PC-3 (cell line): ENCODE results near the gene TBC1D24. TPM values are rescaled to one million over a fixed set of nuclear protein-coding genes. Genes with fewer than 3 reads are reported as not detected.
A peak's percentile ranks its signal among the peaks of the same experiment; 100 is the strongest.

Experiments used
- ATAC-seq: fragments of 200-7000 bp; cut with Tn5 transposase; 2 replicates; pipeline ENCODE4 v1.9.1; 2020; ENCODE audit warnings: mild to moderate bottlenecking, moderate library complexity
- BruUV-seq: library from RNA; stranded (reverse); fragments of 400-500 nt; replicated peaks from 2 replicates; lab custom pipeline; 2021; lab: Mats Ljungman, UMichigan
- CTCF ChIA-PET: fragments of 300-600 bp; sonication (Branson Sonifier 250); formaldehyde crosslinking; loops from one replicate; lab custom pipeline; 2022; ENCODE audit warnings: antibody characterized with exemption; lab: Charles Lee
- POLR2A ChIA-PET: fragments of 300-600 bp; sonication (Branson Sonifier 250); formaldehyde crosslinking; loops from one replicate; lab custom pipeline; 2022; ENCODE audit warnings: antibody characterized with exemption; ENCODE audit not compliant: unreplicated experiment; lab: Charles Lee
- DNase-seq: peaks from one replicate; pipeline ENCODE4 v3.0.0-alpha.2; 2015
- H2AFZ ChIP-seq: fragments of 300-600 bp; sonication (generic); 2 replicates; pipeline ENCODE4 v1.6.0; 2016; ENCODE audit warnings: antibody characterized with exemption, low read length
- H3F3A ChIP-seq: fragments of 300-600 bp; sonication (generic); one replicate; pipeline ENCODE4 v1.6.0; 2017; ENCODE audit warnings: antibody characterized with exemption, low read length, control low read depth, mild to moderate bottlenecking; ENCODE audit not compliant: unreplicated experiment
- H3K27ac ChIP-seq: fragments of 300-600 bp; sonication (generic); 2 replicates; pipeline ENCODE4 v1.5.1; 2016; ENCODE audit warnings: mild to moderate bottlenecking, low read length
- H3K27me3 ChIP-seq: fragments of 300-600 bp; sonication (generic); 2 replicates; pipeline ENCODE4 v1.6.1; 2016; ENCODE audit warnings: low read length, mixed read lengths
- H3K36me3 ChIP-seq: fragments of 300-600 bp; sonication (generic); 2 replicates; pipeline ENCODE4 v1.6.1; 2016; ENCODE audit warnings: low read depth, mixed run types, low read length, mixed read lengths
- H3K4me1 ChIP-seq: fragments of 300-600 bp; sonication (generic); 2 replicates; pipeline ENCODE4 v1.5.1; 2016; ENCODE audit warnings: low read length; ENCODE audit not compliant: insufficient read depth
- H3K4me2 ChIP-seq: fragments of 300-600 bp; sonication (generic); 2 replicates; pipeline ENCODE4 v1.6.0; 2016; ENCODE audit warnings: low read length
- H3K4me3 ChIP-seq: fragments of 300-600 bp; sonication (generic); 2 replicates; pipeline ENCODE4 v1.5.1; 2016; ENCODE audit warnings: mild to moderate bottlenecking, low read length, mixed read lengths
- H3K79me2 ChIP-seq: fragments of 300-600 bp; sonication (generic); 2 replicates; pipeline ENCODE4 v1.6.1; 2017; ENCODE audit warnings: low read length, mixed read lengths
- H3K9ac ChIP-seq: fragments of 300-600 bp; sonication (generic); 2 replicates; pipeline ENCODE4 v1.6.0; 2016; ENCODE audit warnings: mild to moderate bottlenecking, low read length
- H3K9me2 ChIP-seq: fragments of 300-600 bp; sonication (generic); replicated peaks from 2 replicates; pipeline ENCODE4 v1.6.1; 2016; ENCODE audit warnings: mixed run types, low read length, mixed read lengths
- H3K9me3 ChIP-seq: fragments of 300-600 bp; sonication (generic); 2 replicates; pipeline ENCODE4 v1.6.1; 2016; ENCODE audit warnings: low read length, mixed read lengths
- H4K20me1 ChIP-seq: fragments of 300-600 bp; sonication (generic); 2 replicates; pipeline ENCODE4 v1.6.1; 2016; ENCODE audit warnings: low read length, mixed read lengths
- EZH2 ChIP-seq: fragments of 300-600 bp; sonication (generic); IDR thresholded peaks from one replicate; pipeline ENCODE4 v1.6.1; 2017; ENCODE audit warnings: antibody characterized with exemption, mild to moderate bottlenecking, low read length; ENCODE audit not compliant: unreplicated experiment
- EZH2phosphoT487 ChIP-seq: fragments of 300-600 bp; sonication (generic); IDR thresholded peaks from 2 replicates; pipeline ENCODE4 v1.6.1; 2018; ENCODE audit warnings: mild to moderate bottlenecking, antibody characterized with exemption, low read length, borderline replicate concordance
- intact Hi-C: fragments of 100-400 bp; cut with micrococcal nuclease; formaldehyde crosslinking; loops from 2 replicates; pipeline ENCODE4 v1.9.0; 2023
- total RNA-seq: library from RNA; depleted of rRNA; stranded (reverse); fragments of >200 nt; gene quantifications from 2 replicates; pipeline ENCODE4 v1.2.3, GENCODE V29; 2014
- TF ChIP-seq, protein P1 (sequence below): fragments of 300-600 bp; sonication (generic); conservative IDR thresholded peaks from 2 replicates; pipeline ENCODE4 v1.5.1; 2017; ENCODE audit warnings: antibody characterized with exemption, low read depth, mild to moderate bottlenecking, low read length

TBC1D24 gene
- total RNA-seq, 1 experiment from 2014 or later, result 15.2 TPM

DNA sequence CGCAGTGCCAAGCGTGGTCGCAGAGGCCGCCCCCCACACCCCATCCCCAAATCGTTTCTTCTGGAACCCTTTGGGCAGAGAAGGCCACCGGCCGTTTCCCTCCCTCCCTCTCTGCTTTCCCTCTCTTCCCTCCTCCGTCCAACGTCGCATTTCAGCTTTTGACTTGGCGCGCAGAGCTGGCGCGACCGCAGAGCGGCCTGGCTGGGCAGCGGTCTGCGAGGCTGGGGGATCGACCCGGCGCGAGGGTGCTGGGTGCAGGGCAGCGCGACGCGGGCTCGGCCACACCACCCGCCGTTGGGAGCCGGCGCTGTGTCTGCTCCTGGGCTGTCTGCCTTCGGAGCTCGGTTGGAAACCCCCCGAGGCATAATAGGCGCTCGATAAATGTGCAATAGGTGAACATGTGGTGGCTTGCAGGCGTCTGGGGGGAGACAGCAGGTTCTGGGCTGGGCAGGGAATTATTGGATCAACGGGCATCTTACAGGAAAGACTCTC is 6.6 kb upstream of the TBC1D24 start:
- BruUV-seq, result no TSS peak
- Histone ChIP-seq H3K36me3 (no peaks in the 10 kb centered on the region), H3K4me1 (peaks cover 9% of the 10 kb centered on the region; the same call in 1 of the 2 replicates), H3K79me2 (no peaks in the 10 kb centered on the region), H3K9me3 (no peaks in the 10 kb centered on the region), H4K20me1 (no peaks in the 10 kb centered on the region), H3K27me3 (no peaks in the 10 kb centered on the region), H3K9ac (peak overlapping the region; percentile 45), H3K27ac (no peak overlapping the region), H3K9me2 (no peaks in the 10 kb centered on the region), H2AFZ (peak overlapping the region; percentile 72), H3K4me3 (peak overlapping the region; percentile 64), H3K4me2 (peak overlapping the region; percentile 91), H3F3A (no peaks in the 10 kb centered on the region)
- ChIA-PET CTCF (interaction anchor here (0.7 kb wide), 1 partner anchor 9 kb away, joined by 3 read pairs; the partner anchor contains the start of gene TEDC2), POLR2A (no interaction called here)
- ATAC-seq (peak; percentile 36), DNase-seq (peak; percentile 31)
- intact Hi-C loops, result no loop called here
- TF ChIP-seq, protein P1, sequence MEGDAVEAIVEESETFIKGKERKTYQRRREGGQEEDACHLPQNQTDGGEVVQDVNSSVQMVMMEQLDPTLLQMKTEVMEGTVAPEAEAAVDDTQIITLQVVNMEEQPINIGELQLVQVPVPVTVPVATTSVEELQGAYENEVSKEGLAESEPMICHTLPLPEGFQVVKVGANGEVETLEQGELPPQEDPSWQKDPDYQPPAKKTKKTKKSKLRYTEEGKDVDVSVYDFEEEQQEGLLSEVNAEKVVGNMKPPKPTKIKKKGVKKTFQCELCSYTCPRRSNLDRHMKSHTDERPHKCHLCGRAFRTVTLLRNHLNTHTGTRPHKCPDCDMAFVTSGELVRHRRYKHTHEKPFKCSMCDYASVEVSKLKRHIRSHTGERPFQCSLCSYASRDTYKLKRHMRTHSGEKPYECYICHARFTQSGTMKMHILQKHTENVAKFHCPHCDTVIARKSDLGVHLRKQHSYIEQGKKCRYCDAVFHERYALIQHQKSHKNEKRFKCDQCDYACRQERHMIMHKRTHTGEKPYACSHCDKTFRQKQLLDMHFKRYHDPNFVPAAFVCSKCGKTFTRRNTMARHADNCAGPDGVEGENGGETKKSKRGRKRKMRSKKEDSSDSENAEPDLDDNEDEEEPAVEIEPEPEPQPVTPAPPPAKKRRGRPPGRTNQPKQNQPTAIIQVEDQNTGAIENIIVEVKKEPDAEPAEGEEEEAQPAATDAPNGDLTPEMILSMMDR, result no peak
- TF ChIP-seq EZH2, result no peak
- TF ChIP-seq EZH2phosphoT487, result no peak

DNA sequence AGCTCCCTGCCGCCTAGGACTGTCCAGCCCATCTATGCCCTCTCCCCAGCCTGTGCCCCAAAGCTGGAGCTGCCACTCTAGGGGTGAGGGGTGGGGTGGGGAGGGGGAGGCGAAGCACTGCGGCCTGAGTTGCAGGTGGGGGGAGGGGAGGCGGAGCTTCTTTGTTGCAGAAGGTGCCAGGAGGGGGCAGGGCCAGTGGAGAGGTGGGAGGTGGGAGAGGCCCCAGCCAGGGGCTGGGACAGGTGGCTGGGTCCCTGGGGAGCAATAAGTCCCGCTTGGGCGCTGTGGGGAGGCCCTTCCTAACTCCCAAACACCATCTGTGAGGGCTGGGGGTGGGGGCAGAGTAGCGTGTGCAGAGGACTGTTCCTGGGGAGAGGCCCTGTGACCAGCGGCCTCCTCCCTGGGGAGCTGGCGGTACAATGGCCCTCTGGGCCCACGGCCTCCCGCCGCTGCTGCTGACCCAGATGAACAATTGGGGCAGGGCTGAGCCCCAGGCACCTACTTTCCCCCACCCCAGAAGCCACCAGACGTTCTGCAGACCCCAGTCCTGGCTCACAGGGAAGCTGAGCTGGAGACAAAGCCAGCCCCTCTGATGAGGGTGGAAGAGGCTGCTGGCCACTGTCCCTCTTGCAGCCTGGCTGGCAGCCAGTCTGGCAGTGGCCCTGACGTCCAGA is 6.1 kb upstream of the TBC1D24 start:
- no TSS peak for BruUV-seq
- CTCF ChIA-PET, result interaction anchor here (0.7 kb wide), 1 partner anchor 9 kb away, joined by 3 read pairs; the partner anchor contains the start of gene TEDC2

More for the DNA sequence above, 6.1 kb upstream of the TBC1D24 start:
- Histone ChIP-seq H3K4me2 (peak overlapping the region; percentile 91), H3K36me3 (no peaks in the 10 kb centered on the region), H4K20me1 (no peaks in the 10 kb centered on the region), H3K9me2 (no peaks in the 10 kb centered on the region), H3F3A (no peaks in the 10 kb centered on the region), H3K27ac (no peak overlapping the region), H3K9ac (no peak overlapping the region), H3K9me3 (no peaks in the 10 kb centered on the region), H3K27me3 (no peaks in the 10 kb centered on the region), H3K4me3 (peak overlapping the region; percentile 64; the same call in 1 of the 2 replicates), H3K4me1 (peaks cover 9% of the 10 kb centered on the region; the same call in 1 of the 2 replicates), H3K79me2 (no peaks in the 10 kb centered on the region), H2AFZ (peak overlapping the region; percentile 72; the same call in 1 of the 2 replicates)
- intact Hi-C loops, result no loop called here
- DNase-seq (no peak), ATAC-seq (no peak; the same call in 1 of the 2 replicates)
- TF ChIP-seq, protein P1, result no peak
- TF ChIP-seq EZH2phosphoT487, result no peak
- TF ChIP-seq EZH2, result no peak
- POLR2A ChIA-PET, result no interaction called here
